A673 (cell line): ENCODE data around the gene TAF6L. TPM values are rescaled to one million over a fixed set of nuclear protein-coding genes. Genes with fewer than 3 reads are reported as not detected.

Experiments used
- Bru-seq: library from RNA; stranded (reverse); fragments of 400-500 nt; gene quantifications from one replicate; lab custom pipeline; 2021; lab: Mats Ljungman, UMichigan
- BruChase-seq, 2 experiments: library from RNA; stranded (reverse); fragments of 400-500 nt; gene quantifications; one replicate each; lab custom pipeline; 2021; lab: Mats Ljungman, UMichigan
- BruUV-seq: library from RNA; stranded (reverse); fragments of 400-500 nt; replicated peaks from 2 replicates; lab custom pipeline; 2021; lab: Mats Ljungman, UMichigan
- CTCF ChIA-PET: fragments of 300-600 bp; sonication (Branson Sonifier 250); formaldehyde crosslinking; loops from one replicate; lab custom pipeline; 2022; ENCODE audit warnings: antibody characterized with exemption; lab: Charles Lee
- POLR2A ChIA-PET: fragments of 300-600 bp; sonication (Branson Sonifier 250); formaldehyde crosslinking; loops from one replicate; lab custom pipeline; 2022; ENCODE audit warnings: antibody characterized with exemption; ENCODE audit not compliant: low non-redundant PET; lab: Charles Lee
- DNase-seq: peaks from one replicate; pipeline ENCODE4 v3.0.0-alpha.2; 2015; ENCODE audit warnings: low spot score
- H3K27ac ChIP-seq: fragments of 200-600 bp; sonication (generic); 2 replicates; pipeline ENCODE4 v1.5.1; 2016; ENCODE audit warnings: mixed run types, low read depth, mild to moderate bottlenecking, mixed read lengths, antibody characterized with exemption, low read length; ENCODE audit not compliant: poor library complexity, severe bottlenecking
- H3K27me3 ChIP-seq: fragments of 200-600 bp; sonication (generic); replicated peaks from 2 replicates; pipeline ENCODE4 v1.6.1; 2017; ENCODE audit warnings: mixed run types, low read depth, mild to moderate bottlenecking, mixed read lengths, antibody characterized with exemption, low read length; ENCODE audit not compliant: insufficient read depth, poor library complexity
- H3K36me3 ChIP-seq: fragments of 200-600 bp; sonication (generic); 2 replicates; pipeline ENCODE4 v1.6.1; 2016; ENCODE audit warnings: mixed run types, mild to moderate bottlenecking, mixed read lengths, antibody characterized with exemption, low read length; ENCODE audit not compliant: insufficient read depth, poor library complexity, severe bottlenecking
- H3K4me1 ChIP-seq: fragments of 200-600 bp; sonication (generic); 2 replicates; pipeline ENCODE4 v1.6.1; 2017; ENCODE audit warnings: mixed run types, mild to moderate bottlenecking, mixed read lengths, antibody characterized with exemption, low read length; ENCODE audit not compliant: insufficient read depth, poor library complexity, severe bottlenecking
- H3K4me3 ChIP-seq: fragments of 200-600 bp; sonication (generic); 2 replicates; pipeline ENCODE4 v1.5.1; 2016; ENCODE audit warnings: low read depth, mixed run types, mild to moderate bottlenecking, mixed read lengths, low read length; ENCODE audit not compliant: poor library complexity, severe bottlenecking
- H3K9me3 ChIP-seq: fragments of 200-600 bp; sonication (generic); 2 replicates; pipeline ENCODE4 v1.6.1; 2016; ENCODE audit warnings: mixed run types, low read depth, mild to moderate bottlenecking, mixed read lengths, antibody characterized with exemption, low read length; ENCODE audit not compliant: poor library complexity, severe bottlenecking
- CTCF ChIP-seq: fragments of 300-800, 200-600 bp; sonication (generic); conservative IDR thresholded peaks from 2 replicates; pipeline ENCODE4 v1.5.1; 2017; ENCODE audit warnings: low read depth, mild to moderate bottlenecking, antibody characterized with exemption, low read length, moderate library complexity, mixed read lengths
- EZH2 ChIP-seq: fragments of 200-600 bp; sonication (generic); IDR thresholded peaks from 2 replicates; pipeline ENCODE4 v1.6.1; 2017; ENCODE audit warnings: borderline replicate concordance, low read depth, mild to moderate bottlenecking, mixed read lengths, antibody characterized with exemption, low read length; ENCODE audit not compliant: poor library complexity, severe bottlenecking
- intact Hi-C: fragments of 100-400 bp; cut with micrococcal nuclease; formaldehyde crosslinking; loops from one replicate; pipeline ENCODE4 v1.10.0; 2022; ENCODE audit not compliant: unreplicated experiment
- long read RNA-seq: library from polyadenylated mRNA; stranded (forward); transcript quantifications from one replicate; pipeline ENCODE4 v2.0.0, GENCODE V29; 2022
- total RNA-seq: library from RNA; stranded (reverse); gene quantifications from 2 replicates; pipeline ENCODE4 v1.2.3, GENCODE V29; 2021

Gene TAF6L
- 70.0 and 70.9 TPM in 2 replicates for total RNA-seq
- Bru-seq, nascent RNA = percentile 69 among the genes with signal in this experiment
- BruChase-seq, experiment 1, labeled RNA remaining after a 2-hour chase = percentile 75 among the genes with signal in this experiment
- percentile 77 among the genes with signal in this experiment for BruChase-seq, experiment 2, labeled RNA remaining after a 6-hour chase
- long read RNA-seq, transcript TAF6L-201 (11 exons, 2,116 nt) = major isoform, 59 of 104 reads
- long read RNA-seq, partial matches to known transcripts = 12 of 104 reads
- long read RNA-seq, other reads (novel, unspliced or antisense) = 33 of 104 reads

GRCh38 chr11:62771144-62772021, at the start of gene TAF6L:
TSS of gene TAF6L (plus strand) at chr11:62771396. CDS start at chr11:62775784, 4,388 bp downstream.
- TF ChIP-seq EZH2 (no peak), CTCF (no peak)
- H3K27me3 ChIP-seq = no peaks in the 10 kb centered on the region
- POLR2A ChIA-PET = interaction anchor here (0.5 to 1.2 kb wide), 6 partner anchors 10 to 229 kb away, joined by 3 to 7 read pairs (median 4); partner anchors contain the start of genes POLR2G and ZBTB3
- intact Hi-C loops = loop anchor here (5.0 kb wide), 1 partner anchor 44 kb away; the partner anchor contains the start of genes HNRNPUL2 and TTC9C
- peak; percentile 100 for DNase-seq
- H3K4me1 ChIP-seq = peaks cover 21% of the 10 kb centered on the region
- H3K36me3 ChIP-seq = peaks cover 21% of the 10 kb centered on the region
- H3K4me3 ChIP-seq = peak within 1 kb of the TSS; percentile 70
- TSS peak; percentile 68 for BruUV-seq
- no peaks in the 10 kb centered on the region for H3K9me3 ChIP-seq
- CTCF ChIA-PET = interaction anchor here (0.6 to 1.4 kb wide), 5 partner anchors 15 to 113 kb away, joined by 3 to 9 read pairs (median 4); partner anchors contain the start of genes STX5 and ZBTB3
- peak within 1 kb of the TSS; percentile 89 for H3K27ac ChIP-seq

- Histone ChIP-seq H3K9me3 (no peaks in the 10 kb centered on the region), H3K27me3 (no peaks in the 10 kb centered on the region), H3K27ac (peak overlapping the region; percentile 10), H3K4me3 (no peak overlapping the region), H3K36me3 (peaks cover 82% of the 10 kb centered on the region), H3K4me1 (peaks cover 8% of the 10 kb centered on the region)
- ChIA-PET CTCF (no interaction called here), POLR2A (no interaction called here)
- DNase-seq = peak; percentile 84
- BruUV-seq = TSS peak; percentile 68
- intact Hi-C loops = no loop called here
- TF ChIP-seq CTCF = peak; percentile 50
- no peak for TF ChIP-seq EZH2
Measured at GRCh38 chr11:62721994-62722393, 49.2 kb upstream of the TAF6L start.

- H3K27me3 ChIP-seq = no peaks in the 10 kb centered on the region
- no peaks in the 10 kb centered on the region for H3K9me3 ChIP-seq
- ChIA-PET POLR2A (no interaction called here), CTCF (interaction anchor here (0.5 kb wide), 1 partner anchor 64 kb away, joined by 6 read pairs; no protein-coding TSS in a partner anchor)
- H3K27ac ChIP-seq = peak overlapping the region; percentile 98
- peaks cover 8% of the 10 kb centered on the region for H3K4me1 ChIP-seq
- no peak for DNase-seq
- H3K36me3 ChIP-seq = peaks cover 61% of the 10 kb centered on the region
- BruUV-seq = no TSS peak
- TF ChIP-seq CTCF (no peak), EZH2 (no peak)
- intact Hi-C loops = no loop called here
- H3K4me3 ChIP-seq = peak overlapping the region; percentile 86
Measured at GRCh38 chr11:62724171-62724570, 47.0 kb upstream of the TAF6L start.
